ENCODE measurements around the gene BRI3.

The BRI3 gene

DNA sequence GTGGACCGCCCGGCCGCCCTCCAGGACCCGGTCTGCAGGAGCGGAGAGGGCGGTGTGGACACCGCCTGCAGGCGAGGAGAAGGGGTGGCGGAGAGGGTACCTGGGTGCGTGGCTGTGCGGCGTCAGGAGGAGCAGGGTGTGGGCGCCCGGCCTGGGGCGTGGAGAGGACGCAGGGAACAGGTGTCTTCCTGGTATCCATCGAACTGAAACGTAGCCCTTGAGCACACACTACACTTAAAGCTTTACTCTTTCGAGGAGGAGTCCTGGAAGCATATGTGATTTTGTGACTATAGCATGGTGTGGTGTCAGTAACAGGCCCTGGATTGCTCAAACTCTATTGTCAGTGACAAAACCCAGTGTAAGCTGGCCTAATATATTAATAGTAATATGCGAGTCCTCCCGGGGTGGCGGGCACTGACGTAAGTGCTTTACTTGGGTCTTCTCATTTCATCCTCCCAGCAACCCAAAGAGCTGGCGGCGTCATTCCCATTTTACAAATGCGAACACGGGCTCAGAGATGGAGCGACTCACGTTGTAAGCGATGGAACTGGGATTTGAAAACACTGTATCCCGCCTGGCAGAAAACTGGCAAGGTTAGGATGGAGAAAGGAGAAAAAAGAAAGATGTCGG is 28.9 kb upstream of the BRI3 start:
- no peak for DNase-seq

GRCh38 chr7:98254516-98254915 is 27.0 kb upstream of the BRI3 start:
- no peak for DNase-seq

DNA sequence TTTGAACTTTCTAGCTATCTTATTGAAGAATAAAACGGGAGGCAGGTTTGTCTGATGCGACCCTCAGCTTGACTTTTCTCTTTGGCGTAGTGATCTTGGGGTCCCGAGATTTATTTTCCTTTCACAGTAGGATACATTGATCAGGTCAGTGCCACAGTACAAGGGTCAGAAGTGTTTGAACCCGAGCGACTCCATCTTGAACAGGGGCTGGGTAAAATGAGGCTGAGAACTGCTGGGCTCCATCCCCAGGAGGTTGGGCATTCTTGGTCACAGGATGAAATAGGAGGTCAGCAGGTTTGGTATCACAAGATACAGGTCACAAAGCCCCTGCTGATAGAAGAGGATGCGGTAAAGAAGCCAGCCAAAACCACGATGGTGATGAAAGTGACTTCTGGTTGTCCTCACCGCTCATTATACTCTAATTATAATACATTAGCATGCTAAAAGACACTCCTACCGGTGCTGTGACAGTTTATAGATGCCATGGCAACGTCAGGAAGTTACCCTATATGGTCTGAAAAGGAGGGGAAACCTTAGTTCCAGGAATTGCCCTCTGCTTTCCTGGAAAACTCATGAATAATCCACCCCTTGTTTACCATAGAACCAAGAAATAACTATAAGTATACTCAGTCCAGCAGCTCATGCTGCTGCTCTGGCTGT is 26.4 kb upstream of the BRI3 start:
- peak in 1 of 5 donors; percentile 82 for DNase-seq

DNA sequence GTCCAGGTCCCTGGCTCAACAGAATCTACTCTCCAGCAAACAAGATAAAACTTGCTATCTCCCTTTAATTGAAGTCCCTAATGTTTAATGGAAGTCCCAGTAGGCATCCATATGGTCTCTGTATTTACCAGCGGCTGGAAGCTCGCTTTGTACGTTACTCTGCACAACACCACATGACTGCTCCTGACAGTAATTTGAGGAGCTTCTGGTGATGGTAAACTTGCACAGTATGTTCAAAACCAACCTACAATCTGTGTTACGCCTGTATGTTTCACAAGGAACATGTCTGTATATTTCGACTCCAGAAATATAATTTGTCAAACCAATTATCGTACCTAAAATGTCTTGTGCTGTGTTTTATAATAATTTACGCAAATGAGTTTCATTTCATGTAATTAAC is 25.1 kb upstream of the BRI3 start:
- no peak for DNase-seq

- DNase-seq, result no peak
Observed at GRCh38 chr7:98257701-98258100, 23.8 kb upstream of the BRI3 start.

GRCh38 chr7:98265841-98266271 is 15.6 kb upstream of the BRI3 start:
- DNase-seq, result no peak

GRCh38 chr7:98266840-98267239 is 14.6 kb upstream of the BRI3 start:
- DNase-seq, result no peak

DNA sequence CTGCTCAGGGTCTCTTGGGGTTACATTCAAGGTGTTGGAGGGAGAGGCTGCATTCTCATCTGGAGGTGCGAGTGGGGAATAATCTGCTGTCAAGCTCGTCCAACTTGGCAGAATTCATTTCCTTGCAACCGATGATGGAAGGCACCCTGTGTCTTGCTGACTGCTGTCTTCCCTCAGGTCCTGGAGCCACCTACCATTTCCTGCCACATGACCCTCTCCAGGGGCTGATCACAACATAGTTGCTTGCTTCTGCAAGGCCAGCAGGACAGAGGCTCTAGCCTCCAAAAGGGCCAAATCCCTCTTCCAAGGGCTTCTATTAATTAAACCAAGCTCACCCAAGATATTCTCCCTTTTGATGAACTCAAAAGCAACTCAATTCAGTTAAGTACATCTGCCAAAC is 14.2 kb upstream of the BRI3 start:
- DNase-seq, result no peak

DNA sequence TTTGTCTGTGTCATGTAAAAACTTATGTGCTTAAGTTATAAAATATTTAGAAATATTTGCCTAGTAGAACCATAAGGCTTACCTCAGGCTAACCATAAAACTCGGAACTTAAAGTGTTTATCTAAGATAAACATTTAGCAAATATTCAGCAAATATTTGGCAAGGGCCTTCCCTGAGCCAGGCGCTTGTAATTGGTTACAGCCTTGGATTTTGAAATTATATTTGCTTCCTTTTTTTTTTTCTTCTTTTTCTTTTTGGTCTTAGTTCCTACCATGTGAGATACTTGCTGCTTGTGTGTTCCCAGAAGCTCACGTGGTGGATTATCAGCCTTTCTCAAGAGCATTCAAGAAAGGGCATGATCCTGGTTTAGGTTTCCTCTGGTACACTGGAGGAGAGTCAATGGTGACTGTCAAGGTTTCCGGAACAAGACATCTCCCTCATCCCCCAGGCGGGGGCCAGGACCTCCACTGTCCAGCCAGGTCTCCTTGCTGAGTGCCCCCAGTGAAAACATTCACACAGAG is 5.2 kb upstream of the BRI3 start:
- no peak for DNase-seq

DNA sequence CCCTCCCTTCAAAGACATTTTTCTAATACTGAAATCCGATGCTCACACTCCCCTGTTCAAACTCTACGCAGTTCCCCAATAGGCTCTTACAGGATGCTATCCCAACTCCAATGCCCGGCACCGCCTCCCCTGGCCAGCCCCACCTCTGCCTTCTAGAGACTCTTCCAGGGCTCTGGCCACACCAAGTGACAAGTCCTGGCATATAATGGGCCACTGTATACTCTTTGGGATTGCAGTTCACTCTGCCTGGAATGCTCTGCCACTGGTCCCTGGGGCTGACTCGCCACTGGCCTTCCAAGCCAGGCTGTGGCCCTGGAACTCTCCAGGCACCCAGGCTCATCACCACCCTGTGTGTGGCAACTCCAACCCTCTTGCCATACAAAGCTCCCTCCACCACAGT is 3.1 kb upstream of the BRI3 start:
- no peak for DNase-seq

GRCh38 chr7:98278936-98279335 is 2.5 kb upstream of the BRI3 start:
- no peak for DNase-seq

DNA sequence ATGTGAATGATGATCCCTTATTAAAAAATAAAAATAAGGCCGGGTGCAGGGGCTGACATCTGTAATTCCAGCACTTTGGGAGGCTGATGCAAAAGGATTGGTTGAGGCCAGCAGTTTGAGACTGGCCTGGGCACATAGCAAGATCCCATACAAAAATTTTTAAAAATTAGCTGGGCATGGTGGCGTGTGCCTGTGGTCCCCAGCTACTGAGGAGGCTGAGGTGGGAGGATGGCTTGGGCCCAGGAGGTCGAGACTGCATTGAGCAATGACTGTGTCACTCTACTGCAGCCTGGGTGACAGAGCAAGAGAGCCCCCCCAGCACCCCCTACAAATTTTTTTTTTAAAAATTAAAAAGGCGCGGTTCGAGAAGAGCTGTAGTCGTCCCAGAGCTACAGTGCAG is 1.2 kb upstream of the BRI3 start:
- DNase-seq, result no peak

- DNase-seq, result peak in 3 of 5 donors; percentile 11 to 47 (median 38)
Observed at GRCh38 chr7:98281757-98282606, 496 bp downstream of the BRI3 start.

DNA sequence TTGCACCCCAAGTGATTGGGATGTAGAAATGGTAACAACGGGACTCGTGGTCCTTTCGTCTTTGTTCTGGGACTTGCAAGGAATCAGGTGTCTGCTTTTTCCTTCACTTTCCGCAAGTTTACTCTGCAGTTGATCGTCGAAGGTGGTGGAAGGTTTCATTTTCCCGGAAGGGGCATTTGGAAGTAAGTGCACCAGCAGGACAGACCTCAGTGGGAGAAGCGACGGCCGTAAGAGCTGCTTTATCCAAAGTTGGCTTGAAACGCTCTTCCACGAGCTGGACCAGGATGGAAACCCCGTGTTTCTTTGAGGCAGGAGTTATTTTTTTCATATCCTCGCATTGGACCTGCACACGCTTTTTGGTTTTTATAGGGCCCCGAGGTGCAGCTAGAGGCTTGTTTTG is 1.2 kb downstream of the BRI3 start:
- no peak for DNase-seq

GRCh38 chr7:98283127-98283886 is 1.8 kb downstream of the BRI3 start:
- no peak for DNase-seq

GRCh38 chr7:98283887-98284222 is 2.4 kb downstream of the BRI3 start:
- DNase-seq, result no peak

- DNase-seq, result no peak
Observed at GRCh38 chr7:98284335-98285036, 3.0 kb downstream of the BRI3 start.

DNA sequence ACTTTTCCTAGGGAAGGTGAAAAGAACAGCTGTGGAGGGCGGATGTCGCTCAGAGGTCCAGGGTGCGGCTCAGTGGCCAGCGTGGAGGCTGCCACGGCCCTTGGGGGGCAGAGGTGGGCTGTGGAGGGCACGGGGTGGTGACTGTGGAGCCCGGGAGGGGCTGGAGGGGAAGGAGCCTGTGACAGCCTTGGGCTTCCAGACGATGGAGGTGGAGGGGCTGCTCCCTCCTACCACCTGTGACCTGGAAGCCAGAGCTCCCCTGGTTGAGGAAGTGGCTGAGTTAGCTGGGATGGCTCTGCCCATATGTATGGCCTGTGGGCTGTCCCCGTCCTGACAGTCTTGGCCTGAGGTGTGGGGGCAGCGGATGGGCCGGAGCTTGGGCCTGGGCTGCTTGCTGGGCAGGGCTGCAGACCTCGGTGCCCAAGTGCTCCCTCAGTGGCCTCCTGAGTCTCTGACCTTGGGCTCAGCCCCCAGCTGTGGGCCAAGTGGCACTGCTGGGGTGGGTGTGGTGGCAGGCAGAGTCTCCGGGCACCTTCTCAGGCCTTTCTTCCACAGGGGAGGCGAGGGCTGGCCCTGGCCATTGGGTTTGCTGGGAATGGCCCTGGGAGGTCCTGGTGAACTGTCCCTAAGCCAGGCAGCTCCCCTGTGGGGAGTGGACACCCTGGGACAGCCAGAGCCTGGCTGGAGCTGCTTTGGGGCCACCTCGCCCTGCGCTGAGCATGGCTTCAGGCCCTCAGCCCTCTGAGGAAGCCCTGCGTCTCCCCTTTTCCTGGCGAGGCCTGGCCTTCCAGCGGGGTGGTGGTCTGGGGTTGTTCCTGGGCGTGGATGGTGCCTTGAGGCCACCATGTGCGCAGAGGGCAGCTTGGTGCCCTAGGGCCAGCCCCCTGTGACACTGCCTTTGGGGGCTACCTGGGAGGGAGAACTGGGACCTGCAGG is 3.9 kb downstream of the BRI3 start:
- DNase-seq, result no peak

GRCh38 chr7:98286093-98286539 is 4.6 kb downstream of the BRI3 start:
- DNase-seq, result no peak

GRCh38 chr7:98286701-98287485 is 5.4 kb downstream of the BRI3 start:
- no peak for DNase-seq

All from T-helper 1 cell (primary cell).